ENCODE measurements around the gene LPIN3. TPM values are rescaled to one million over a fixed set of nuclear protein-coding genes. Genes with fewer than 3 reads are reported as not detected.

Gene LPIN3
- total RNA-seq, result under 1 TPM; 0.16 to 0.67 TPM
- 0.60 to 1.7 reads per million in 2 donors for total RNA-seq

GRCh38 chr20:41340327-41341055 lies at the start of gene LPIN3:
Gene LPIN3 (plus strand): TSS chr20:41340821. CDS start chr20:41345804, 4,983 bp downstream.
- no peaks in the 10 kb centered on the region for H3K36me3 Mint-ChIP-seq (ENCODE audit: low read depth)
- no peaks in the 10 kb centered on the region for H3K9me3 ChIP-seq (ENCODE audit: control insufficient read depth, low read length, poor library complexity, severe bottlenecking)
- peak within 1 kb of the TSS; percentile 76 for H3K27ac Mint-ChIP-seq
- peak in 2 of 3 donors; percentile 63 for DNase-seq
- H3K4me1 Mint-ChIP-seq, result peaks cover 10% of the 10 kb centered on the region
- peak within 1 kb of the TSS; percentile 92 for H3K4me3 Mint-ChIP-seq
- H3K27me3 Mint-ChIP-seq, result peaks cover 12% of the 10 kb centered on the region
- peak; percentile 75 for ATAC-seq

- no peaks in the 10 kb centered on the region for H3K27me3 Mint-ChIP-seq
- DNase-seq (no peak), ATAC-seq (no peak)
- H3K9me3 ChIP-seq (ENCODE audit: control insufficient read depth, low read length, poor library complexity, severe bottlenecking), result no peaks in the 10 kb centered on the region
- no peak overlapping the region for H3K4me3 Mint-ChIP-seq
- H3K27ac Mint-ChIP-seq, result no peak overlapping the region
- H3K36me3 Mint-ChIP-seq (ENCODE audit: low read depth), result no peaks in the 10 kb centered on the region
- no peaks in the 10 kb centered on the region for H3K4me1 Mint-ChIP-seq
Measured at GRCh38 chr20:41293269-41294037, 47.2 kb upstream of the LPIN3 start.

- no peak overlapping the region for H3K4me3 Mint-ChIP-seq
- no peaks in the 10 kb centered on the region for H3K9me3 ChIP-seq (ENCODE audit: control insufficient read depth, low read length, poor library complexity, severe bottlenecking)
- H3K4me1 Mint-ChIP-seq, result no peaks in the 10 kb centered on the region
- no peaks in the 10 kb centered on the region for H3K27me3 Mint-ChIP-seq
- peak overlapping the region; percentile 27 for H3K27ac Mint-ChIP-seq
- no peaks in the 10 kb centered on the region for H3K36me3 Mint-ChIP-seq (ENCODE audit: low read depth)
- ATAC-seq (no peak), DNase-seq (no peak)
Measured at GRCh38 chr20:41299899-41300298, 40.7 kb upstream of the LPIN3 start.

GRCh38 chr20:41300383-41300782 lies 40.2 kb upstream of the LPIN3 start:
- no peaks in the 10 kb centered on the region for H3K9me3 ChIP-seq (ENCODE audit: control insufficient read depth, low read length, poor library complexity, severe bottlenecking)
- ATAC-seq (no peak), DNase-seq (no peak)
- H3K36me3 Mint-ChIP-seq (ENCODE audit: low read depth), result no peaks in the 10 kb centered on the region
- no peaks in the 10 kb centered on the region for H3K27me3 Mint-ChIP-seq
- peak overlapping the region; percentile 16 for H3K27ac Mint-ChIP-seq
- no peaks in the 10 kb centered on the region for H3K4me1 Mint-ChIP-seq
- no peak overlapping the region for H3K4me3 Mint-ChIP-seq

- DNase-seq (no peak), ATAC-seq (no peak)
- H3K9me3 ChIP-seq (ENCODE audit: control insufficient read depth, low read length, poor library complexity, severe bottlenecking), result no peaks in the 10 kb centered on the region
- H3K4me1 Mint-ChIP-seq, result no peaks in the 10 kb centered on the region
- H3K4me3 Mint-ChIP-seq, result no peak overlapping the region
- peak overlapping the region; percentile 16 for H3K27ac Mint-ChIP-seq
- H3K36me3 Mint-ChIP-seq (ENCODE audit: low read depth), result no peaks in the 10 kb centered on the region
- H3K27me3 Mint-ChIP-seq, result no peaks in the 10 kb centered on the region
Measured at GRCh38 chr20:41300886-41301285, 39.7 kb upstream of the LPIN3 start.

- Mint-ChIP-seq H3K27me3 (no peaks in the 10 kb centered on the region), H3K4me3 (no peak overlapping the region), H3K36me3 (ENCODE audit: low read depth) (no peaks in the 10 kb centered on the region), H3K27ac (no peak overlapping the region), H3K4me1 (no peaks in the 10 kb centered on the region)
- DNase-seq, result no peak
- H3K9me3 ChIP-seq (ENCODE audit: control insufficient read depth, low read length, poor library complexity, severe bottlenecking), result no peaks in the 10 kb centered on the region
- ATAC-seq, result no peak
Measured at GRCh38 chr20:41304002-41304401, 36.6 kb upstream of the LPIN3 start.

GRCh38 chr20:41304424-41305079 lies 36.1 kb upstream of the LPIN3 start:
- H3K27ac Mint-ChIP-seq, result no peak overlapping the region
- no peaks in the 10 kb centered on the region for H3K4me1 Mint-ChIP-seq
- H3K4me3 Mint-ChIP-seq, result no peak overlapping the region
- H3K9me3 ChIP-seq (ENCODE audit: control insufficient read depth, low read length, poor library complexity, severe bottlenecking), result no peaks in the 10 kb centered on the region
- no peak for DNase-seq
- no peak for ATAC-seq
- no peaks in the 10 kb centered on the region for H3K36me3 Mint-ChIP-seq (ENCODE audit: low read depth)
- H3K27me3 Mint-ChIP-seq, result no peaks in the 10 kb centered on the region

- DNase-seq (no peak), ATAC-seq (no peak)
- no peak overlapping the region for H3K27ac Mint-ChIP-seq
- H3K4me3 Mint-ChIP-seq, result no peak overlapping the region
- H3K4me1 Mint-ChIP-seq, result peaks cover 5% of the 10 kb centered on the region
- H3K9me3 ChIP-seq (ENCODE audit: control insufficient read depth, low read length, poor library complexity, severe bottlenecking), result no peaks in the 10 kb centered on the region
- H3K36me3 Mint-ChIP-seq (ENCODE audit: low read depth), result peaks cover 7% of the 10 kb centered on the region
- H3K27me3 Mint-ChIP-seq, result no peaks in the 10 kb centered on the region
Measured at GRCh38 chr20:41306061-41306727, 34.4 kb upstream of the LPIN3 start.

- no peak for ATAC-seq
- no peak for DNase-seq
- H3K27me3 Mint-ChIP-seq, result no peaks in the 10 kb centered on the region
- no peak overlapping the region for H3K27ac Mint-ChIP-seq
- no peaks in the 10 kb centered on the region for H3K9me3 ChIP-seq (ENCODE audit: control insufficient read depth, low read length, poor library complexity, severe bottlenecking)
- H3K36me3 Mint-ChIP-seq (ENCODE audit: low read depth), result peaks cover 7% of the 10 kb centered on the region
- no peak overlapping the region for H3K4me3 Mint-ChIP-seq
- H3K4me1 Mint-ChIP-seq, result peaks cover 5% of the 10 kb centered on the region
Measured at GRCh38 chr20:41307021-41307420, 33.6 kb upstream of the LPIN3 start.

GRCh38 chr20:41308290-41308711 lies 32.3 kb upstream of the LPIN3 start:
- no peak for DNase-seq
- H3K4me1 Mint-ChIP-seq, result peaks cover 5% of the 10 kb centered on the region
- peaks cover 7% of the 10 kb centered on the region for H3K36me3 Mint-ChIP-seq (ENCODE audit: low read depth)
- H3K4me3 Mint-ChIP-seq, result no peak overlapping the region
- H3K9me3 ChIP-seq (ENCODE audit: control insufficient read depth, low read length, poor library complexity, severe bottlenecking), result no peaks in the 10 kb centered on the region
- ATAC-seq, result no peak
- H3K27ac Mint-ChIP-seq, result no peak overlapping the region
- no peaks in the 10 kb centered on the region for H3K27me3 Mint-ChIP-seq

- Mint-ChIP-seq H3K36me3 (ENCODE audit: low read depth) (peaks cover 7% of the 10 kb centered on the region), H3K4me1 (peaks cover 5% of the 10 kb centered on the region), H3K27ac (no peak overlapping the region), H3K4me3 (no peak overlapping the region), H3K27me3 (no peaks in the 10 kb centered on the region)
- ATAC-seq (no peak), DNase-seq (no peak)
- no peaks in the 10 kb centered on the region for H3K9me3 ChIP-seq (ENCODE audit: control insufficient read depth, low read length, poor library complexity, severe bottlenecking)
Measured at GRCh38 chr20:41308726-41309413, 31.8 kb upstream of the LPIN3 start.

- Mint-ChIP-seq H3K27me3 (no peaks in the 10 kb centered on the region), H3K27ac (no peak overlapping the region)
Measured at GRCh38 chr20:41309817-41310216, 30.8 kb upstream of the LPIN3 start.

More at GRCh38 chr20:41309817-41310216, 30.8 kb upstream of the LPIN3 start:
- H3K4me3 Mint-ChIP-seq, result no peak overlapping the region
- H3K9me3 ChIP-seq (ENCODE audit: control insufficient read depth, low read length, poor library complexity, severe bottlenecking), result no peaks in the 10 kb centered on the region
- ATAC-seq (no peak), DNase-seq (no peak)
- peaks cover 5% of the 10 kb centered on the region for H3K4me1 Mint-ChIP-seq
- H3K36me3 Mint-ChIP-seq (ENCODE audit: low read depth), result peaks cover 7% of the 10 kb centered on the region
